Suppressor macrophage (primary cell): Measurements from ENCODE around the gene ANKH.

Source experiments
- DNase-seq, 4 experiments: peaks; one replicate each; pipeline ENCODE4 v3.0.0-alpha.2; 2020 to 2022

Gene ANKH

DNA sequence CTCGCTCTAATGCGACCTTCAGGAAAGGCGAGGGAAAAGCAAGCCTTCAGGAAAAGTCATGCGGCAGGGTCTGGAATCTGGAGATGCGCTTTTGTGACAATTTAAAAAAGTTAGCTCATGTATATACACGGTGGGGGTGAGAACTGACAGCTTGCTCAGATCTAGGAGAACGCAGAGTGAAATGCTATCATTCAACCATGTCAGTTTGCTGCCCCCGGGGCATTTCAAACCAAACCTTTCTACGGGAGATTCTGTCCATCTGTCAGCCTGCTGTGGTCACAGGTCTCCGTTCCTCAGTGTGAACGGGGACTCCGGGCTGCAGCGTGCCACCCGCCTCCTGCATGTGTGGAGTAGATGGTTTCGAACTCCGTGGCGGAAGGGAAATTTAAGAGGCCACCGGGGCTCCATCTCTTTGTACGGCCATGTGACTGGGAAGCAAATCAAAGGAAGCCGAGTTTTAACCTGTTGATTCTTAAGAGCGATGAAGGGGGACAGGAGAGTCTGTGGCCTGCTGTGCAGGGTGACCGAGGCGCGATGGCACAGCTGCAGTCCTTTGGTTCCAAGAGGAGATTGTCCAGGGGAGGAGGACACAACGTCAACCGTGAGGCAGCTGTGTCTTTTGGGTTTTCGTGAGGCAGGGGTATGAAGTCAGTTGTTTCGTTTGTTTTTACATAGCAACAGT lies 161.1 kb downstream of the ANKH start:
- no peak for DNase-seq

GRCh38 chr5:14708551-14708950 lies 163.0 kb downstream of the ANKH start:
- no peak for DNase-seq

GRCh38 chr5:14707811-14708390 lies 163.7 kb downstream of the ANKH start:
- DNase-seq, result no peak

GRCh38 chr5:14706615-14707021 lies 165.0 kb downstream of the ANKH start:
- peak; percentile 31 to 77 (median 54) for DNase-seq

GRCh38 chr5:14705556-14705955 lies 166.0 kb downstream of the ANKH start:
- DNase-seq, result no peak

DNA sequence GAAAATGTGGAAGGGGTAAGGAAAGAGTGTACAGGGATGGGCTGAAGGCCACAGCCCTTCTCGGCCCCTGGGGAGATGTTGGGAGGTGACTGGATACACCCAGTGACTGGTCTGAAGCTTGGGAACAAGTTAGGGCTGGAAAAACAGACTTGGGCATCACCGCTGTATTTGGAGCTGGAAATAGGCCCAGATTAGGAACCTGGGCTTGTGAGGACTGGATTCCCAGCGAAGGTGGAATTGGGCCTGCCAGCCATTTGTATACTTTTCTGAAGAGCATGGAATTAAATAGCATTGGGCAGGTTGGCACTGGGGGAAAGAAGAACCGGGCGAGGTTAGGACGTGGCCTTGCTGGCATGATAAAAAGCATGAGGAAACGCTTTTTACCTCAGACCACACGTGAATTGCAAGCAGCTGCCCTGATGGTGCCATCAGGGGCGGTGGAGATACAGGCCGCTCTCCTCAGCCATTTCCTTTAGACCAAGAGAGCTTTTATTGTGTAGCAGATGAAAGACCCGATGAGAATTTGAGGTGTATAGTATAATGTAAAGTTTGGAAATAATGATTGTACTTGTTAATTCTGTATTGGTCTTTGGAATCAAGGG lies 169.2 kb downstream of the ANKH start:
- no peak for DNase-seq

DNA sequence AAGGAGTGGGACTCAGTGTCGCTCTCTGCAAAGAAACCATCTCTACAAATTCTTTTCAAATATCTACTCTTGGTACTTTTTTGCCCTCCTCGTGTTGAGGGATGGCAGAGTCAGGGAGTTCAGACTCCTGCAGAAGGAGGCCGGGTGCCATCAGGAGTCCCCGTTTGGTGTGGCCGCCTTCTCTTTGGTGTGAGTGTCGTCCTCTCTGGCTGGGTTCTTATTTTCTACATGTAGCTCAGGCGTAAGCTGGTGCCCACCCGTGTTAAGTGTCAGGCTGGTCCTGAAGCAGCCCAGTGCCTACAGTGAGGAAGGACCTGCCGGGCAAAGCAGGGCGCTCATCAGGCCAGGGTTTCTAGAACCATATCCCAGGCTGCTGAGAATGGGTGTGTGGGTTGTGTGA lies 170.0 kb downstream of the ANKH start:
- DNase-seq, result no peak

DNA sequence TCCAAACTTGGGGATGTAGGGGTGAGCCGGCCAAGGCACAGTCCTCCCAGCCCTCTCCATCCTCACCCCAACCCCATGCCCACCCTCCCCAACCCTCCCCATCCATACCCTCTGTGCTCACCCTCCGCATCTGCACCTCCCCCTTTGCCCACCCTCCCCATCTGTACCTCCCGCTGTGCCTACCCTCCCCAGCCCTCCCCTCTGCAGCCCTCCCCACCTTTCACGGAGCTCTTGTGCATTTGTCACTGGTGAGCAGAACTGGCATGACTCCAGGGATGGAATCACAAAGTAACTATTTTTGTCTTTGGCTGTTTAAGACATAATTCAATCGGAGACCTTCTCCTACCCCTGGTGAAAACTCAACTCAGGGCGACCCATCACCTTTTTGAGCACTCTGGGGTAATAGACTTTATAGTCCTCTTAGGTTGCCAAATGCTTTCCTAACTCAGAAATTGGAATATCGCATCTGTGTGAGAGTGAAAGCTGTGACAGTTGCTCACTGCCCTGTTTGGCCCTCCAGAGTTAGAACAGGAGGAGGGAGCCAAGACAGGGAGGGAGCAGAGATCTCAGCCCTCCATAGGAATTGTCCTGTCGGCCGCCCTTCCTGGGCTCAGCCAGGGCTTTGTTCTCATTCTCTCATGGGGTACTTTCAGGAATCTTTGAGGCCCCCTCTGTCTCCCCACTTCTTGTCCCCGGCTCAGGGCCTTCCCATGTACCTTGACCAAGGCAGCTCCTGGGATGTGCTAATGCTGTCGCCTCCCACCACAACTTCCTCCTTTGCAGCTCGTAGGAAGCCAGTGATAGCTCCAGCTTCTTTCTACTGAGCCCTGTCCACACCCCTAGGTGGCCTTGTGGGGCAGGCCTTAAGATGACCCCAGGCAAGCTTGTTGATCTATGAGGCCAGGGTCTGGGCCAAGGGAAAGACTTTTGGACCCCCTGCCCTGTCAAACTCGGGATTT lies 170.8 kb downstream of the ANKH start:
- peak; percentile 52 to 78 (median 76) for DNase-seq

- DNase-seq, result no peak
These were observed 171.7 kb downstream of the ANKH start for GRCh38 chr5:14699807-14700400.

DNA sequence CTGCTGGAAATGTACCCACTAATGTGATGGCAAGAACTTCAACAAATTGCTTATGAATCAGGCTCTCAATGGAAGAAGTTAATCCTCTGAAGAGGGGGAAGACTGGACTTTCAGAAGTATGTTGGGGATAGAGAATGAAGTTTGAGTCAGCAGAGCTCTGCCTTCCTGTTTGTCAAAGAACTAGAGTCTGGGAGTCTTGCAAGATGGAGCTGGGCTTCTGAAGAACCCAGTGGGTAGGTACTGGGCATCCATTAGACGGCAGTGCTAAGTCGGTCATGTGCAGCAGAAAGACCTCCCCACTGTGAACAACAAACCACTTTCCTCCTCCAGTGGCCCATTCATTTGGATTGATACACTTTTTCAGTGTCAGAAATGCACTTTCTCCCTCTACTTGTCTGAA lies 172.4 kb downstream of the ANKH start:
- no peak for DNase-seq

GRCh38 chr5:14698495-14698894 lies 173.1 kb downstream of the ANKH start:
- no peak for DNase-seq

DNA sequence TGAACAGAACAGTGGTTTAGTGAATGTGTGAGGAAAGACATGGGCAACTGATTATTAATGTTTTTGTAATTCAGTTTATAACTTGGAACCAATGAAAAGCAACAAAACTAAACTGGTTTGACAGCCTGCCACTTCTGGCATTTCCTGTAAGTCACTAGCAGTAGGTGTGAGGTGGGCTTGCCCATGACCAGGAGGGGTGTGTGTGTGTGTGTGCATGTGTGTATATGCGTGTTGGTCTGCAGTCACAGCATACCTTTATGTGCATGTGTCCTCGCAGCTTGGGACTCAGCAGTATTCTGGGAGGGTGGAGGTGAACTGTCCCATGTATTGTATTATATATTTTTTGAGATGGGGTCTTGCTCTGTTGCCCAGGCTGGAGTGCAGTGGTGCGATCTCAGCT lies 174.7 kb downstream of the ANKH start:
- DNase-seq, result no peak

- DNase-seq, result no peak
These were observed 175.5 kb downstream of the ANKH start for GRCh38 chr5:14696057-14696456.

DNA sequence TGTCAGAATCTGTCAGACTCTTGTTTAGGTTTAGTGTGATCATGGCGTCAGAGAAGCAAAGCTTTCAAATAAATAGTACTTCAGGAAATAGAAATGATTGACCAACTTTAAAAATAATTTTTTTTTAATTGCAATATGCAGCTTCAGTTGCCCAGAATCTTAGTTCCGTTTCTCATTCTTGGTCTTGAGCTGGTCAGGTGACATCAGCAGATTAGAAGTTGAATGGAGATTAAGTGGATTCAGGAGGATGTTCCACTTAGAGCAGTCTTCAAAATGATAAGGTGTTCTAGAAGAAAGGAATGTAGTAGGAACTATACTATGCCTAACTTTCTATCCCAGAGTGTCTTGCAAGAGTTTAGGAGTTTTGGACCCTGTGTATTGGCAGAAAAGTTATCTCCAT lies 176.4 kb downstream of the ANKH start:
- no peak for DNase-seq

- DNase-seq, result no peak
These were observed 178.5 kb downstream of the ANKH start for GRCh38 chr5:14693070-14693469.

- DNase-seq, result no peak
These were observed 184.4 kb downstream of the ANKH start for GRCh38 chr5:14687023-14687665.

GRCh38 chr5:14686517-14686916 lies 185.1 kb downstream of the ANKH start:
- DNase-seq, result no peak

DNA sequence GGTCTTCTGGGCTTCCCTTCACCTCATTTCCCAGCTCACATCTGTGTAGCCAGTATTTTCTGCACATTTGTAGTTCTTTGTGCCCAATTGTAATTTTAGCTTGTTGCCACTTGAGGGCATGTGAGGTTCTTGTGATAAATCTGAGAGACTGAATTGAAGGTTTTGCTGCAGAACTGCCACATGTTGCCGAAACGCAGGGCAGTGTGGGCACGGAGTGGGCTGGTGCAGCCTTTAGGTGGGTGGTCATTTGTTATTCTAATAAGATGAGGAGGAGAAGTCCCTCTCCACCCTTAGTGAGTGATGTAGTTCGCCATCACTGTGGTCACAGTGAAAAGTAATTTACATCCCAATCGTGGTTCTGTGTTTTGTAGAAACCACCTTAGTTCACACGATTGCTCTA lies 185.8 kb downstream of the ANKH start:
- peak; percentile 46 to 73 (median 58) for DNase-seq

- no peak for DNase-seq
These were observed 186.8 kb downstream of the ANKH start for GRCh38 chr5:14684757-14685156.

- no peak for DNase-seq
These were observed 187.6 kb downstream of the ANKH start for GRCh38 chr5:14683906-14684455.

- DNase-seq, result no peak
These were observed 190.3 kb downstream of the ANKH start for GRCh38 chr5:14681236-14681752.

- DNase-seq, result no peak
These were observed 192.0 kb downstream of the ANKH start for GRCh38 chr5:14679595-14679994.
